NT2/D1 (cell line): ENCODE data around the gene CDKN3.

Experiments used
- DNase-seq: peaks from one replicate; pipeline ENCODE4 v3.0.0-alpha.2; 2011; ENCODE audit warnings: low read depth, low spot score
- H3K27me3 ChIP-seq: 2 replicates; pipeline ENCODE4 v1.6.0; 2011; ENCODE audit warnings: mild to moderate bottlenecking; ENCODE audit not compliant: insufficient read length, insufficient read depth
- H3K36me3 ChIP-seq: 2 replicates; pipeline ENCODE4 v1.6.1; 2011; ENCODE audit warnings: mild to moderate bottlenecking, low read length, mixed read lengths; ENCODE audit not compliant: insufficient read depth, insufficient read length
- H3K4me1 ChIP-seq: 2 replicates; pipeline ENCODE4 v1.5.1; 2011; ENCODE audit not compliant: insufficient read depth, insufficient read length
- H3K4me3 ChIP-seq: 2 replicates; pipeline ENCODE4 v1.5.1; 2011; ENCODE audit warnings: low read depth; ENCODE audit not compliant: insufficient read length
- H3K9ac ChIP-seq: 2 replicates; pipeline ENCODE4 v1.6.0; 2011; ENCODE audit warnings: low read depth; ENCODE audit not compliant: insufficient read length
- H3K9me3 ChIP-seq: 2 replicates; pipeline ENCODE4 v1.5.1; 2011; ENCODE audit warnings: mild to moderate bottlenecking, low read length; ENCODE audit not compliant: insufficient read depth
- SUZ12 ChIP-seq: IDR thresholded peaks from 2 replicates; pipeline ENCODE4 v1.6.1; 2011; ENCODE audit not compliant: insufficient read length, insufficient read depth; ENCODE audit errors: extremely low read depth
- YY1 ChIP-seq: IDR thresholded peaks from 2 replicates; pipeline ENCODE4 v1.6.1; 2011; ENCODE audit not compliant: insufficient read length, insufficient read depth
- ZNF274 ChIP-seq: IDR thresholded peaks from 2 replicates; pipeline ENCODE4 v1.6.1; 2011; ENCODE audit warnings: mild to moderate bottlenecking, low read depth, low read length

CDKN3 gene

GRCh38 chr14:54410215-54410614, 13.4 kb downstream of the CDKN3 start:
- Histone ChIP-seq H3K4me1 (no peaks in the 10 kb centered on the region), H3K9me3 (no peaks in the 10 kb centered on the region), H3K36me3 (peaks cover 21% of the 10 kb centered on the region), H3K9ac (no peak overlapping the region), H3K4me3 (no peak overlapping the region), H3K27me3 (no peaks in the 10 kb centered on the region)
- DNase-seq = no peak
- TF ChIP-seq SUZ12 (no peak), ZNF274 (no peak), YY1 (no peak)

GRCh38 chr14:54411371-54411770, 14.6 kb downstream of the CDKN3 start:
- Histone ChIP-seq H3K27me3 (no peaks in the 10 kb centered on the region), H3K4me3 (no peak overlapping the region), H3K4me1 (no peaks in the 10 kb centered on the region), H3K36me3 (peaks cover 24% of the 10 kb centered on the region), H3K9me3 (no peaks in the 10 kb centered on the region), H3K9ac (no peak overlapping the region)
- no peak for DNase-seq
- no peak for TF ChIP-seq ZNF274
- no peak for TF ChIP-seq SUZ12
- no peak for TF ChIP-seq YY1

GRCh38 chr14:54420478-54421142, 23.8 kb downstream of the CDKN3 start:
- Histone ChIP-seq H3K36me3 (peaks cover 38% of the 10 kb centered on the region), H3K4me1 (no peaks in the 10 kb centered on the region), H3K4me3 (no peak overlapping the region), H3K9ac (no peak overlapping the region), H3K27me3 (no peaks in the 10 kb centered on the region), H3K9me3 (no peaks in the 10 kb centered on the region)
- no peak for DNase-seq
- TF ChIP-seq SUZ12 (no peak), YY1 (no peak), ZNF274 (no peak)

- no peak for DNase-seq
- TF ChIP-seq YY1 = no peak
- no peak for TF ChIP-seq SUZ12
- TF ChIP-seq ZNF274 = no peak
- H3K36me3 ChIP-seq = peaks cover 48% of the 10 kb centered on the region
These were observed 27.2 kb downstream of the CDKN3 start for GRCh38 chr14:54423991-54424390.

GRCh38 chr14:54424479-54424901, 27.7 kb downstream of the CDKN3 start:
- TF ChIP-seq ZNF274 = no peak
- TF ChIP-seq SUZ12 = no peak
- TF ChIP-seq YY1 = no peak
- no peak overlapping the region for H3K4me3 ChIP-seq
- no peaks in the 10 kb centered on the region for H3K4me1 ChIP-seq
- H3K9ac ChIP-seq = no peak overlapping the region
- H3K9me3 ChIP-seq = no peaks in the 10 kb centered on the region
- peaks cover 52% of the 10 kb centered on the region for H3K36me3 ChIP-seq
- H3K27me3 ChIP-seq = no peaks in the 10 kb centered on the region
- no peak for DNase-seq

More at GRCh38 chr14:54423991-54424390, 27.2 kb downstream of the CDKN3 start:
- no peaks in the 10 kb centered on the region for H3K4me1 ChIP-seq
- H3K27me3 ChIP-seq = no peaks in the 10 kb centered on the region
- H3K9ac ChIP-seq = no peak overlapping the region
- H3K4me3 ChIP-seq = no peak overlapping the region
- H3K9me3 ChIP-seq = no peaks in the 10 kb centered on the region

GRCh38 chr14:54425068-54425467, 28.3 kb downstream of the CDKN3 start:
- Histone ChIP-seq H3K4me3 (no peak overlapping the region), H3K4me1 (no peaks in the 10 kb centered on the region), H3K36me3 (peaks cover 55% of the 10 kb centered on the region), H3K9ac (no peak overlapping the region), H3K9me3 (no peaks in the 10 kb centered on the region), H3K27me3 (no peaks in the 10 kb centered on the region)
- no peak for DNase-seq
- TF ChIP-seq YY1 (no peak), SUZ12 (no peak), ZNF274 (no peak)

- peaks cover 61% of the 10 kb centered on the region for H3K36me3 ChIP-seq
- no peak overlapping the region for H3K9ac ChIP-seq
- DNase-seq = no peak
- no peaks in the 10 kb centered on the region for H3K4me1 ChIP-seq
- no peak overlapping the region for H3K4me3 ChIP-seq
- no peak for TF ChIP-seq ZNF274
- no peak for TF ChIP-seq YY1
- TF ChIP-seq SUZ12 = no peak
- H3K27me3 ChIP-seq = no peaks in the 10 kb centered on the region
- H3K9me3 ChIP-seq = no peaks in the 10 kb centered on the region
These were observed 28.9 kb downstream of the CDKN3 start for GRCh38 chr14:54425537-54426274.
